ENCODE measurements around the gene SLC30A1.
A peak's percentile ranks its signal among the peaks of the same experiment; 100 is the strongest.

Gene SLC30A1

GRCh38 chr1:211605603-211606331, 26.8 kb upstream of the SLC30A1 start:
- TF ChIP-seq CTCF (conservative IDR thresholded peaks at IDR 0.05), result no peak
- no peak overlapping the region for H3K27ac ChIP-seq

GRCh38 chr1:211605034-211605433, 26.1 kb upstream of the SLC30A1 start:
- H3K27ac ChIP-seq, result peak overlapping the region; percentile 79; the same call in 1 of the 2 replicates
- TF ChIP-seq CTCF (conservative IDR thresholded peaks at IDR 0.05), result no peak

- TF ChIP-seq CTCF (conservative IDR thresholded peaks at IDR 0.05), result no peak
- H3K27ac ChIP-seq, result peak overlapping the region; percentile 79
Measured at GRCh38 chr1:211604548-211604947, 25.6 kb upstream of the SLC30A1 start.

GRCh38 chr1:211603713-211604112, 24.8 kb upstream of the SLC30A1 start:
- no peak for TF ChIP-seq CTCF (conservative IDR thresholded peaks at IDR 0.05)
- H3K27ac ChIP-seq, result peak overlapping the region; percentile 79

- peak overlapping the region; percentile 79 for H3K27ac ChIP-seq
- TF ChIP-seq CTCF (conservative IDR thresholded peaks at IDR 0.05), result no peak
Measured at GRCh38 chr1:211603191-211603701, 24.3 kb upstream of the SLC30A1 start.

- TF ChIP-seq CTCF (conservative IDR thresholded peaks at IDR 0.05), result no peak
- H3K27ac ChIP-seq, result peak overlapping the region; percentile 79
Measured at GRCh38 chr1:211601982-211602670, 23.2 kb upstream of the SLC30A1 start.

GRCh38 chr1:211601159-211601558, 22.2 kb upstream of the SLC30A1 start:
- TF ChIP-seq CTCF (conservative IDR thresholded peaks at IDR 0.05), result no peak
- peak overlapping the region; percentile 79 for H3K27ac ChIP-seq
